Measurements from ENCODE around the gene DYNLT2B.
A peak's percentile ranks its signal among the peaks of the same experiment; 100 is the strongest.
"Not testable (repeated sequence)": the region's sequence is repeated elsewhere in the genome, so short reads cannot be mapped to it uniquely, and the experiment has no call there.

Gene DYNLT2B

DNA sequence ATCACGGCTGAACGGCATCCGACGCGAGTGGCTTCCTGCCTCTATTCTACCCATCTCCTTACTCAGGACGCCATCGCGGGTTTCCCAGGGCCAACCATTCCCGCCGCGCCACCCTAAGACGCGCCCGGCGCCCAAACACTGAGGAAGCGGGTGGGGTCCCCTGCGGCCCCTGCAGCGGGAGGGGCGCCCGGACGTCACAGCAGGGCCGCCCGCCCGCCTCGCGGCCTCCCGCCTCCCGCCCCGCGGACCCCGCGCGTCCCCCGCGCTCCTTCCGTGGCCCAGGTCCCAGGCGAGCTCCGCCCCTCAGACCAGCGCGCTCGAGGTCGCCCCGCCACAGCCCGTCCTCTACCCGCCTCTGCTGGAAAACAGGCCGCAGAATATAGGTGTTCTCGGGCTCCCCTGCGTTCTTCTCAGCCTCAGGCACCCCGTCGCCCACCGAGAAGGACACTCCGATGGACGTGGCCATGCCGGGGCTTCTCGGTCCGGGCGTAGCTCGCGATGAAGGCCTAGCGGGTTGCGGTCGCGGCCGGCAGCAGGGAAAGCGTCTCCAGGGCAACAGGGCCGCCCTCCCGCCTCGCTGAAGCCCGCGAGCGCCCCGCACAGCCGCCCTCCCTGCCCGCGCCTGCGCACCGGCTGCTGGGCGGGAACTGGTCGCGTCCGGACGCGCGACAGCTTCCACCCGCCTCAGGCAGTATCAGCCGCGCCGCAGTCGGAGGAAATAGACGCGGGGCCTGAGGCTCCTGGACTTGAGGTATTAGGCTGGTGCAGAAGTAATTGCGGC is at the start of gene DYNLT2B:
DYNLT2B (minus strand) TSS at position 554 of the 781 bp plus-strand sequence; CDS start at position 466, 88 bp downstream.
- DNase-seq (ENCODE audit: low read depth) = peak; percentile 56

- no peak for DNase-seq (ENCODE audit: low read depth)
Observed at GRCh38 chr3:196365736-196366135, 47.7 kb upstream of the DYNLT2B start.

DNA sequence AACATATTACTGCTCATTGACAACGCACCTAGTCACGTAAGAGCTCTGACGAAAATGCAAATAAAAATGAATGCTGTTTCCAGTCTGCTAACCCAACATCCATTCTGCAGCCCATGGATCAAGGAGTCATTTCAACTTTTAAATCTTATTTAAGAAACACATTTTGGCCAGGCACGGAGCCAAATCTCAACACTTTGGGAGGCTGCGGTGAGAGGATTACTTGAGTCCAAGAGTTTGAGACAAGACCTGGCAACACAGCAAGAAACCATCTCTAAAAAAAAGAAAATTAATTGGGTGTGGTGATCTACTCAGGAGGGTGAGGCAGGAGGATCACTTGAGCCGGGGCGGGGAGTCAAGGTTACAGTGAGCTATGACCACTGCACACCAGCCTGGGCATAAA is 42.5 kb upstream of the DYNLT2B start:
- no peak for DNase-seq (ENCODE audit: low read depth)

DNA sequence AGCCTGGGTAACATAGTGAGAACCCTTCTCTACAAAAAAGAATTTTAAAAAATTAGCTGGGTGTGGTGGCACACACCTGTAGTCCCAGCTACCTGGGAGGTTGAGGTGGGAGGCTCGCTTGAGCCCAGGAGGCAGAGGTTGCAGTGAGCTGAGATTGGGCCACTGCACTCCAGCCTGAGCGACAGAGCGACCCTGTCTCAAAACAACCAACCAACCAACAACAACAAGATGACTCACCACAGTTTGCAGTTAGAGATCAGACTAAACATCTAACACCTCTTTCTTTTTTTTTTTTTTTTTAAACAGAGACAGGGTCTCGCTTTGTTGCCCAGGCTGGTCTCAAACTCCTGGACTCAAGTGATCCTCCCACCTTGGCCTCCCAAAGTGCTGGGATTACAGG is 40.5 kb upstream of the DYNLT2B start:
- DNase-seq (ENCODE audit: low read depth) = not testable (repeated sequence)

GRCh38 chr3:196357905-196358304 is 39.9 kb upstream of the DYNLT2B start:
- no peak for DNase-seq (ENCODE audit: low read depth)

- no peak for DNase-seq (ENCODE audit: low read depth)
Observed at GRCh38 chr3:196356556-196356955, 38.5 kb upstream of the DYNLT2B start.

DNA sequence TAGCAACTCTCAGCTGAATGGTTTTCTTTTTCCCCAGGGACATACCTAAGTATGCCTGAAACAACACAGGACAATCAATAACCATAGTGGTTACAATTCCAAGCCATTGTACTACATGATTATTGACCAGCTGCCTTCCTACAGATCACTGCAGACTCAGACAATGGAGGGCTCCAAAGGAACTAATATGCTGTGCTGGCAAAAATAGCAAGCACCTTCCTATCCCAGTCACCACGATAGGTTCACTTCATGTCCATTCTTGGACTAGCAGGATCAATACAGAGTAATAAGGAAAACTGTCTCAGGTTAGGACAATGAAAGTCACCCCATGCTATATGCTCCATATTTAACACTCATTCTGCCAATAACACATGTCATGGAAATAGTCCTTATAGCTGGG is 37.6 kb upstream of the DYNLT2B start:
- no peak for DNase-seq (ENCODE audit: low read depth)

- no peak for DNase-seq (ENCODE audit: low read depth)
Observed at GRCh38 chr3:196354132-196354531, 36.1 kb upstream of the DYNLT2B start.

GRCh38 chr3:196351541-196351940 is 33.5 kb upstream of the DYNLT2B start:
- DNase-seq (ENCODE audit: low read depth) = no peak

DNA sequence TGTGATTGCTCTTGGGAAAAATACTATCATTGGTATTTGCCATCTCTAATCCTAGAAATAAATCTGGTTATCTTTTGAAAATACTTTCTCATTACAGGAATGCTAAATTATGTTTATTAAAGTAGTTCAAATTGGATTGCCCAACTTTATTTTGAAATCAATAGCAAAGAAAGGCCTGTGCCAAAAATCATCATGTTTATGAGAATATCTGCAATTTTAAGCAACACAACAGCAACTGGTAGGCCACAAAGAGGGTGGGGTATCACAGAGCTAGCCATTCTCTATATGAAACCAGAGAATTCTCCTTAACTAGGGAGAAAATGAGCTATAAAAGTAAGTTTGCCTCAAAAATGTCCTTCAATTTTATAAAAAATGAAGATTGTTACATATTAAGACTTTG is 32.0 kb upstream of the DYNLT2B start:
- no peak for DNase-seq (ENCODE audit: low read depth)

- no peak for DNase-seq (ENCODE audit: low read depth)
Observed at GRCh38 chr3:196348698-196349097, 30.7 kb upstream of the DYNLT2B start.

DNA sequence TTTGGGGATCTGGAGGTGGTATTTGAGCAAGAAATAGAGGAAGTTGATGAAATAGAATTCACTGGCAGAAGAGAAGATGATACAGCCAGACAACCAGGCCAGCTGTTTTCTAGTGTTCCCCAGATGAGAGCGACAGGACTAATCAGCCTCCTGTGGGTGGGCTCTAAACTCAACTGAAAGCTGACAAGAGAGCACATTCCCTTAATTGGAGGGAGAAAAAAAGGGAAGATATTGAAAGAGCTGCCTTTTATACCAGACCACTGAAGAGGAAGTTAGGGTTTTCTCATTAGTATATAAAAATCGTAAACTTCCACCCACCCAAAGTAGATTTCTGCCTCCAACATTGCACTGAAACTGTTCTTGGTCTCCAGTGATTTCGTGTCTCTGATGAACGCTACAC is 26.6 kb upstream of the DYNLT2B start:
- no peak for DNase-seq (ENCODE audit: low read depth)

- DNase-seq (ENCODE audit: low read depth) = not testable (repeated sequence)
Observed at GRCh38 chr3:196343917-196344316, 25.9 kb upstream of the DYNLT2B start.

DNA sequence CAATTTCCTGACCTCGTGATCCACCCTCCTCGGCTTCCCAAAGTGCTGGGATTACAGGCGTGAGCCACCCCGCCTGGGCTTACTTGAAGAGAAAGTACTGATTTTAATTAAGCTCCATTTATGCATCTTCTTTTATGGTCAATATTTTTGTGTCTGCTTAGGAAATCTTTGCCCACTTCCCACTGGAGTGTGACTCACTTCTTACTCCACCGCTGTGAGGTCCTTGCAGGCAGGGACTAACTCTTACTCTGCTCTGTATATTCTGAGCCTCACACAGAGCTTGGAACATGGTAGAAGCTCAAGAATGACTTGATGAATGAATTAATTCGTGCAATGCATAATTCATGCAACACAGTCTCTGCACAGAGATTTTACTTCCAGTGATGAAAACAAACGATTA is 23.1 kb upstream of the DYNLT2B start:
- DNase-seq (ENCODE audit: low read depth) = no peak

GRCh38 chr3:196340466-196340865 is 22.4 kb upstream of the DYNLT2B start:
- no peak for DNase-seq (ENCODE audit: low read depth)

DNA sequence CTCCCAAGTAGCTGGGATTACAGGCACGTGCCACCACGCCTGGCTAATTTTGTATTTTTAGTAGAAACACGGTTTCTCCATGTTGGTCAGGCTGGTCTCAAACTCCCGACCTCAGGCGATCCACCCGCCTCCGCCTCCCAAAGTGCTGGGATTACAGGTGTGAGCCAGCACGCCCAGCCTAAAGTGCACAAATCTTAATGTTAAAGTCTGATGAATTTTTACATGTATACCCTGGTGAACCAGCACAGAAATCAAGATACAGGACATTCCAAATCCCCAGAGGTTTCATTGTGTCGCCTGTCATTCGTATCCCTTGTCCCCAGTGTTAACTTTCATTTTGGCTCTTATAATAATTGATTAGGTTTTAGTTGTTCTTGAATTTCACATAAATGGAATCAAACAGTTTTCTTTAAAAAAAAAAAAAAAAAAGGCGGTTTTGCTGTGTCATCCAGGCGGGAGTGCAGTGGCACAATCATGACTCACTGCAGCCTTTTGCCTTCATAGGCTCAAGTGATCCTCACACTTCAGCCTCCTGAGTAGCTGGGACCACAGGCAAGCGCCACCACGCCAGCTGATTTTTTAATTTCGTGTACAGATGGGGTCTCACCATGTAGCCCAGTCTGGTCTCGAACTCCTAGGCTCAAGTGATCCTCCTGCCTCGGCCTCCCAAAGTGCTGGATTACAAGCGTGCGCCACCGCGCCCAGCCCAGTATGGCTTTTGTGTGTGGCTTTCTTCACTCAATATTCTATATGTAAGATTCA is 21.6 kb upstream of the DYNLT2B start:
- DNase-seq (ENCODE audit: low read depth) = peak; percentile 51

- DNase-seq (ENCODE audit: low read depth) = no peak
Observed at GRCh38 chr3:196339044-196339443, 21.0 kb upstream of the DYNLT2B start.

DNA sequence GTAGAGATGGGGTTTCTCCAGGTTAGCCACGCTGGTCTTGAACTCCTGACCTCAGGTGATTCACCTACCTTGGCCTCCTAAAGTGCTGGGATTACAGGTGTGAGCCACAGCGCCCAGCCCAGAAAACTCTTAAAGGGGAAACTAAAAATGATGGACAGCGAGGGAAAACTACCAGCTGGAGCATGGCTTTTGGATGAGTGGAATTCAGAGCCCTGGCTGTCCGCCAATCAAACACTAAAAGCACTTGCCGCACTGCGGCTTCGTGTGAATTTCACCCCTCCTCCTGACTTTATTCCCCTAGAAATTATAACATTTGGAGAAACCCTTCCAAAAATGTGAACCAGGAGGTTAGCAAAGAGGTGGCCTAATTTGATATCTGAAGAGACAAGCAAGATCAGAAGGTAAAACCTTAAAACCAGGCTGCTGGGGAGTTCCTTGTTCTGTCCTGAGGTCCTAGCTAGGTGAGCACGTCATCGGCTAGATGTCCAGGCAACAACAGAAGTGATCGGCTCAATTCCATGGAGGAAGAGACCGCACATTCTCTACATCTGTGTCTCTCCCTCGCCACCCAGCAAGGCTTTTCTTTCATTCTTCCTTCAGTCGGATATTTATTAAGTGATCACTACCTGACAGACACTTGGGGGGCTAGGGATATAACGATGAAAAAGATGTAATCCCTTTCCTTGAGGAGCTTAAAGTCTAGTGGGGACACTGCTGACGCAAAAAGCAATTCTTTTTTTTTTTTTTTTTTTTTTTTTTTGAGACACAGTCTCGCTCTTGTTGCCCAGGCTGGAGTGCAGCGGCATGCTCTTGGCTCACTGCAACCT is 18.5 kb upstream of the DYNLT2B start:
- DNase-seq (ENCODE audit: low read depth) = no peak

GRCh38 chr3:196335503-196335948 is 17.5 kb upstream of the DYNLT2B start:
- no peak for DNase-seq (ENCODE audit: low read depth)

DNA sequence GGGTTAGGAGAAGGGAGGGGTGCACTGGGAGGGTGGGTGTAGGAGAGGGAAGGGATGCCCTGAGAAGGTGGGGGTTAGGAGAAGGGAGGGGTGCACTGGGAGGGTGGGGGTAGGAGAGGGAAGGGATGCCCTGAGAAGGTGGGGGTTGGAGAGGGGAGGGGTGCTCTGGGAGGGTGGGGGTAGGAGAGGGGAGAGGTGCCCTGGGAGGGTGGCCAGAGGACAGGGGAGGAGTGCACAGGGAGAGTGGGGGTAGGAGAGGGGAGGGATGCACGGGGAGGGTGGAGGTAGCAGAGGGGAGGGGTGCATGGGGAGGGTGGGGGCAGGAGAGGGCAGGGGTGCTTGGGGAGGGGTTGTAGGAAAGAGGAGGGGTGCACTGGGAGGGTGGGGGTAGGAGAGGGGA is 16.9 kb upstream of the DYNLT2B start:
- DNase-seq (ENCODE audit: low read depth) = no peak

DNA sequence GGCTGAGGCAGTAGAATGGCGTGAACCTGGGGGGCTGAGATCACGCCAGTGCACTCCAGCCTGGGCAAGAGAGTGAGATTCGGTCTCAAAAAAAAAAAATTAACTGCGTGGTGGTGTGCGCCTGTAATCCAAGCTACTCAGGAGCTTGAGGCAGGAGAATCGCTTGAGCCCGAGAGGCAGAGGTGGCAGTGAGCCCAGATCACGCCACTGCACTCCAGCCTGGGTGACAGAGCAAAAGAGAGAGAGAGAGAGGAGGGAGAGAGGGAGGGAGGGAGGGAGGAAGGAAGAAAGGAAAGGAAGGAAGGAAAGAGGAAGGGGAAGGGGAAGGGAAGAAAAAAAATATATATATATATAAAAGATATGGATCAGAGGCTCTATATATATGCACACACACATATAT is 14.1 kb upstream of the DYNLT2B start:
- DNase-seq (ENCODE audit: low read depth) = no peak

- DNase-seq (ENCODE audit: low read depth) = no peak
Observed at GRCh38 chr3:196327405-196327804, 9.4 kb upstream of the DYNLT2B start.
